ENCODE results near the gene ZNF605.
A peak's percentile ranks its signal among the peaks of the same experiment; 100 is the strongest.
"Not testable (repeated sequence)": the region's sequence is repeated elsewhere in the genome, so short reads cannot be mapped to it uniquely, and the experiment has no call there.

The ZNF605 gene

DNA sequence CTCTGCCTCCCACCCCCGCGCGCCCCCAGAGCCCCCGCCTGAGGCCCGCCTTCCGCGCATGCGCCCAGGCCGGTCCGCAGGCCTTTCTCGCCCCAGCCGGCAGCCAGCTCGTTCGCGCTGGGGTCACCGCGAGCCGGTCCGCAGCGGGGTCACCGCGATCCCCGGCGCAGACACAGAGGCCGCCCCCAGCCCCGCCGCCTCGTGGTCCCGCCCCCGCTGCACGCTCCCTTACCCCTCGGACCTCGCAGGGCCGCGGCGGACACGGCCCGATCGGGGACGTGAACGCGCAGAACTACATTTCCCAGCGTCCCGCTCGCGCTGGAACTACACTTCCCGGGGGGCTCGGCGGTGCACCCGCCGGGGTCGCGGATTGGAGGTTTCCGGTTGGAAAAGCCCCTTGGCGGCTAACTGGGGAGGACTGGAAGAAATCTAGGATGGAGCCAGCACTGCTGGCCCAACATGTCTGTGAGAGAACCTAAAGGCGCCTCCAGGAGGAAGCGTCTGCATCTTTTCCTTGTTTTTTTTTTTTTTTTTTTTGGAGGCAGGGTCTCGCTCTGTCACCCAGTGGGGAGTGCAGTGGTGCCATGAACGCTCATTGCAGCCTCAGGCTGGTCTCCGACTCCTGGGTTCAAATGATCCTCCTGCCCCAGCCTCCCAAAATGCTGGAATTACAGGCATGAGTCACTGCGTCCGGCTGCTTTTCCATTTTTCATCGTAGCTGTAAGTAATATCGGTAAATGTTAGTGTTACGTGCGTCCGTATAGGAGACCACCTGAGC, at the start of gene ZNF605:
Gene ZNF605 (minus strand): TSS at position 296 of the 778 bp plus-strand sequence. CDS start 10,671 bp downstream, outside the sequence.
- peak; percentile 68 for DNase-seq (ENCODE audit: low read depth)

DNA sequence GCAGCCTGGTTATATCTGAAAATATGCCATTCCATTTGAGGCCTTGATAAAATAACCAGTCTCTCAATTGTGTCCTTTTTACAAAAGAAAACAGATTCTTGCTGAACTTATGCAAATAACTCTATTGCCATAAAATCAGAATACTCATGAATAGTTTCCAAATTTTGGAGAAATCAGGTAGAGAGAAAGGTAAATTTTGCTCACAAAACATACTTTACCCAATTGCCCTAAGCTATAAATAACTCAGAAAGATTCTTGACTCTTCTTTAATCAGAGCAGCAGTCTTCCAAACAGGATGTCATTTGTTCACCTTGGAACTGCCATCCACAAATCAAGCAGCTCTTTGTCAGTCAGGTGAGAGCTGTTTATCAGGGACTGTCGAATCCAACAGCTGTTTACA, 42.6 kb upstream of the ZNF605 start:
- DNase-seq (ENCODE audit: low read depth): no peak

DNA sequence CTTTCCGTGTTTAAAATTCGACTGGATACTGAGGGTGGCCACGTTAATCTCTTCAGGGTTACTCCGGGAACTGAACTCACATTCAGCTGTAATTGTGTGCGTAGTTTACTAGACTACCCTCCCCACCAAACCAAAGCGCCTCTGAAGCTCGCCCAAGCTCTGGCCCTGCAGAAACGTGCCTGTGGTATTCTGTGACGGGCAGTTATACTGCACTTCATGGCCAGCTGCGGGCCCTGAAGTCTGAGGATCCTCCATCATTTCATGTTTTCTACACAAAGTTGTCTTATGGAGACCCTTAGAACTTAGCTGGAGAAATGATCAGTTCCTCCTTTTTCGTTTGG, 30.7 kb upstream of the ZNF605 start:
- no peak for DNase-seq (ENCODE audit: low read depth)

DNA sequence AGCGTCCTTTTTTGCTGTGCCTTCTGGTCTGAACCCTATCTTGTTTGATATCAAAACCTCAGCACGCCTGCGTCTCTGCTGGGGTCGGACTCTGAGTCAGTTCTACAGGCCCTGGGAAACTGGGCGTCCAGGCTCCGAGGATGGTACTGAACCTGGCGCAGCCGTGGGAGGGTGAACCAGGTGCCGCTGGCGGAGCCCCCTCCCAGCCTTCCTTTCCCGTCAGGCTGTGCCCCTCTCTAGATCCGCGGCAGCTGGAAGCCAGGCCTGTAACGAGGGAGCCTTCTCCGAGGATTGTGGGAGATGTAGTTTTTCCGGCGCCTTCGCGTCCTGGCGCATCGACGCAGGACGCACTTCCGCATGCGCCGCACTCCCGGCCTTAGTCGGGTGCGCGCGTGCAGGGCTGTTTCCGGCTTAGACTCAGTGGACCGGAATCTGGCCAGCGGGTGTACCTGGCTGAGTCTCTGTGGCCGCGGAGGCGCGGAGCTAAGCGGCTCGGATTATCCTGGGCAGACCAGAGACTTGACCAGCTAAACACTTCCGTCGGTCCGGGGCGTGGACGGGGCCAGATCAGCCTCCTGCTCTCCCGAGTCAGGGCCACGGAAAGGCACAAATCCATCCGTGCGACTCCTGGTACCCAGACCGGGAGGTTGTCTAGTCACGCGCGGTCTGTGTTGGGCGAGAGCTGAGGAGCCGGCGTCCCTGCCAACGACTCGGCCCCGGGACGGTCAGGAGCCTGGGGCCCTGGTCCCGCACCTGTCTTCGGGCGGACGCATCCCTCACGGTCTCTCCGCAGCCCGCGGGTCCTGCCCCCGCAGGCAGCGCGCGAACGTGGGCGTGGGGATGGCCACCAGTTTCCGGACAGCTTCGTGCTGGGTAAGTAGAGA, 30.1 kb upstream of the ZNF605 start, which contains the start of gene ZNF26:
Gene ZNF26 (plus strand): TSS at position 367 of the 884 bp plus-strand sequence. CDS start 474 bp downstream, at position 841.
- peak; percentile 77 for DNase-seq (ENCODE audit: low read depth)

DNA sequence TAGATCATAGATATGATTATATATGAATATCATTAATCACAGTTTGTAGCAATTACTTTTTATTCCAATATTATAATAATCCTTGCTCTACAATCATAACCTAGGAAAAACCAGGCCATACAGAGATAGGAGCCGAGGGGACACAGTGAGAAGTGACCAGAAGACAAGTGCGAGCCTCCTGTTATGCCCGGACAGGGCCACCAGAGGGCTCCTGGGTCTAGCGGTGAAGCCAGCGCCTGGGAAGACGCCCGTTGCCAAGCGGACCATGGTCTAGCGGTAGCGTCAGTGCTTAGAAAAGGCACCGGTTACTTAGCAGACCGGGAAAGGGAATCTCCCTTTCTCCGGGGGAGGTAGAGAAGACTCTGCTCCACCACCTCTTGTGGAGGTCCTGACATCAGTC, 20.8 kb upstream of the ZNF605 start:
- DNase-seq (ENCODE audit: low read depth): not testable (repeated sequence)

DNA sequence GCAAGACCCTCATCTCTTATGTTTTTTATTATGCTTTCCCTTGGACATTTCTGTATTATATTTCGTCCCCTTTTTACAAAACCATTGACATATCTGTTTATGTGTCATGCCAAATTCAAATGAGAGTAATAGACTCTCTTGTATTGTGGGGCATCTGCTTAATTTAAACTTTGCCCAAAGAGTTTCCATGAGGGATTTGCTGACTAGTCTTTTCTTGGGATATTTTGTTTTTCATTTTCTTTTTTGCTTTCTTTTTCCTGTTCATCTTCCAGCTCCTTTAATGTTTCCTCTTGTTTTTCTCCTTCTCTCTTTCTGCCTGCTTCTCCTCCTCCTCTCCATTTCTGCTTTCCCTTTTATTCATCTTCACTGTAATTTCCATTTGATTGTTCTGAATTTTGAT, 16.3 kb upstream of the ZNF605 start:
- no peak for DNase-seq (ENCODE audit: low read depth)

DNA sequence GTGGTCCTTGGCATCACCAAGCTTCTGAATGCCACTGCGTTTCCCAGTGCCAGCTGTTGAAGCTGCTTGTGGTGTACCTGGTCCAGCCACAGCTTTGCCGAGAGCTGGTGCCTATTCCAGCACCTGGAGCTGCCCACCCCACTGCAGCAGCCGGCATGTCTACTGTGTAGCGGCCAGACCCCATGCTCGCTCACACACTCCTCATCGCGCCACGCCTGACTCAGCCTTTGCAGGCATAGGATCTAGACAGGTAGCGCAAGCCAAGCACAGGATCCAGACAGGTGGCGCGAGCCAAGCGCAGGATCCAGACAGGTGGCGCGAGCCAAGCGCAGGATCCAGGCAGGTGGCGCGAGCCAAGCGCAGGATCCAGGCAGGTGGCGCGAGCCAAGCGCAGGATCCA, 11.6 kb upstream of the ZNF605 start:
- DNase-seq (ENCODE audit: low read depth): no peak

DNA sequence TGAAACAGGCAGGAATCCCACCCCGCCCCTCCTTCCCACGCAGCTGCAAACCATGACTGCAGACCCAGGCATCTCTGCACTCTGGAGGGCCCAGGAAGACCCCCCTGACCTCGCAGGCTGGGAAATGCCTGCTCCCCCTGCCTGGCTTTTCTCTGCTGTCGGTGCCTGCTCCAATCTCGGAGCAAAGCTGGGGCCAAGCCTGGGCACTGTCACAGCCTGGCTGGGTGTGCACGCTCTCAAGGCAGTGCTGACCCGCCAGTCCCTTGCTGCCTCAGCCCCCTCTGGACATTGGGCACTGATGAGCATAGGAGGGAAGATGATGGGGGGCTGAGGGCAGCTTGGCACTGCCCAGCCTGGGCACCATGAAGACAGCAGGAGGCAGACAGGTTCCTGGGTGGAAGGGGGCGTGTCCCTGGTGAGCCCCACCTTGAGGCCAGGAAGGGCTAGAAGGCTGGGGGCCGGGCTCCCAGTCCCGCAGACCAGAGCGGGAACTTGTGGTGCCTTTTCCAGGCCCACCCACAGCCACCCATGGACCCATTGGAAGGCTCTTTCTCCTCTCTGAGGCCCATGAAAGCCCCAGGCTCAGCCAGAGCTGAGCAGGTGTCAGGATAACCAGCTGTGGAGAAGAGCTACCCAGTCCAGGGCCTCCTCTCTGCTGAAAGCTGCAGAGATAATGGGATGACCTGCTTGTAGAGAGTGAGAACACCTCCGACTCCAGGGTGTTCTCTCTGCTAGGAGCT, 10.7 kb upstream of the ZNF605 start:
- DNase-seq (ENCODE audit: low read depth): no peak

DNA sequence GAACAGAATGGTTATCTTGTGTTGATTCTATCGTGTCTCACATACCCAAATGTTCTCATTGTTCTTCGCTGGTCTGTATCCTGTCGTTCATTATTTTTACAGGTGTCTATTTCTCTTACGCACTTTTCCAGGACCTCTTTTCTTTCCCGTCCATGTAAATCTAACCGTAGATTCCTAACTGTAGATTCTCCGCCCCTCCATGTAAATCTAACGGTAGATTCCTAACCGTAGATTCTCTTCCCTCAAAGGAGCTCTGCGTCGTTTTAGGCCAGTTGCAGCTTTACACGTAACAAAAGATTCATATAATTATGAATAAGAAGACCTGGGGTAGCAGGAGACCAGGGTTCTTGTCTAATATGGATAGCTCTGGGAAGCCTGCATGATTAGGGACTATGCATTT, 9.7 kb upstream of the ZNF605 start:
- no peak for DNase-seq (ENCODE audit: low read depth)

DNA sequence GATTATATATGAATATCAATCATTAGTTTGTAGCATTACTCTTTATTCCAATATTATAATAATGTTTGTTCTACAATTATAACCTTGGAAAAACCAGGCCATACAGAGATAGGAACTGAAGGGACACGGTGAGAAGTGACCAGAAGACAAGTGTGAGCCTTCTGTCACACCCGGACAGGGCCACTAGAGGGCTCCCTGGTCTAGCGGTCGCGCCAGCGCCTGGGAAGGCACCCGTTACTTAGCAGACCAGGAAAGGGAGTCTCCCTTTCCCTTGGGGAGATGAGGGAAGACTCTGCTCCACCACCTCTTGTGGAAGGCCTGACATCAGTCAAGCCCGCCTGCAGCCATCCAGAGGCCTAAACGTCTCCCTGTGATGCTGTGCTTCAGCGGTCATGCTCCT, 7.8 kb upstream of the ZNF605 start:
- DNase-seq (ENCODE audit: low read depth): not testable (repeated sequence)

DNA sequence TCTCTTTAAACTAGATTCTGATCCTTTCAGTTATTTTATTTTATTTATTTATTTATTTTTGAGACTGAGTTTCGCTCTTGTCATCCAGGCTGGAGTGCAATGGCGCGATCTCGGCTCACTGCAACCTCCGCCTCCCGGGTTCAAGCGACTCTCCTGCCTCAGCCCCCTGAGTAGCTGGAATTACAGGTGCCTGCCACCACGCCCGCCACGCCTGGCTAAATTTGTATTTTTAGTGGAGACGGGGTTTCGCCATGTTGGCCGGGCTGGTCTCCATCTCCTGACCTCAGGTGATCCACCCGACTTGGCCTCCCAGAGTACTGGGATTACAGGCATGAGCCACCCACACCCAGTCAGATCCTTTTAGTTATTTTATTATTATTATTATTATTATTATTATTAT, 5.7 kb upstream of the ZNF605 start:
- not testable (repeated sequence) for DNase-seq (ENCODE audit: low read depth)

DNA sequence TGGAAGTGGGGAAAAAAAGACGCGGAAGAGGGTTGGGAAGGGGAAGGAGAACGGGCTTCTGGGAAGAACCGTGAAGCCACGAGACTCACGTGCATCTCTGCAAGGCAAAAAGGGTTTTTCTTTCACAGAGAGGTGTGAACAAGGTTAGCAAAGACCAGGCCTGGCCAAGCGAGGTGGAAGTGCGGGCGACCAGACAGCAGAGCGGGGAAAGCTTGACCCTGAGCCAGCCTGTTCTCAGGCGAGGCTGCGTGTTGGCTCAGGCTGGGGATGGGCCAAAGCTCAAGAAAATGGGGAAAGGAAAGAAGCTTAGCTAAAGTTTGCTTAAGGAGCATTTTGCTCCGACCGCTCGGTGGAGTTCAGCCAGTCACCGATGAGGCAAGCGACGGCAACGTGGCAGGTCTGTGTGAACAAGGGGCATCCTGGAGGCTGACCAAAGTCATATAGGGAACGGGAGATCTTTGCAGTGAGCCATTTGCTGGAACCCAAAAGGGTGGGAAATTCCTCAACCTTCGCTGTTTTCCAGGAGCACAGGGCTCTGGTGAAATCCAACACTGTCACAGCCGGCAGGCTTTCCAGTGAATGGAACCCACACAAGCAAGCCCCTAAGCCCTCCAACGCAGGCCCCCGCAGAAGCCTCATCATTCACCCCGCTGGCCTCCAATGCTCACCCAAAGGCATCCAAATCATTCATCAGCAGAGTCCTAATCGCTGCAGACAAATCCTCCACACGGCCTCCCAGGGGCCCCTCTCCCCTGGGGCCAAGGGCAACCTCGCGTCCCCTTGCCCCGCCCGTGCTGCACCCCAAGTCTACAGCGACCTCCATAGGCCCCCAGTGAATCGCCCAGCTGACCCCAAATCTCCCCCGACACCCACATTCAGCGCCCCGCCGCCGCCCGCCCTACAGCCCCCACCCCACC, 754 bp downstream of the ZNF605 start:
- DNase-seq (ENCODE audit: low read depth): no peak

DNA sequence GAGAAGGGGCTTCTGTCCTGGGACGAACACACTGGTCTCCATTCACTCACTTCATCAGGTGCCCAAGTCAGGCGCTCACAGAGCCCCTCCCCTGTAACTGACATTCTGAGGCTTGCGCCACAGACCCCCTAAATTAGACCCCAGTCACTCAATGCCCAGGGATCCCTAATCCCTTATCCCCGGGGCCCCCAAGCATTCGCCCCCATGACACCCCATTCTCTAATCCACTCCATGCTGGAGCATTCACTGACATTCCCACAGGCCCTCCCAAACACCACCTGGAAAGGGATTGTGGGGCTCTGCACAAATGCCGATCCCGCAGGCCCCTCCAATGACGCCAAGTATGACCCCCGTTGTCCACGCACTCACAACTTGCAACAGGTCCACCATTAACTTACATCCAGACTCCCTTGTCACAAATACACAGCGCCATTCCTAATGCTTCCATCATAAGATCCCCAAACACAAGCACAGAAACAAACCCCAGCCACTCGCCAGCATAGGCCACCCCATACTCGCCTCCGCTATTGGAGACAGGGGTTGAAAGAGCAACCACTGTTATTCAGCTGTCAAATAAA, 1.5 kb downstream of the ZNF605 start:
- DNase-seq (ENCODE audit: low read depth): no peak

DNA sequence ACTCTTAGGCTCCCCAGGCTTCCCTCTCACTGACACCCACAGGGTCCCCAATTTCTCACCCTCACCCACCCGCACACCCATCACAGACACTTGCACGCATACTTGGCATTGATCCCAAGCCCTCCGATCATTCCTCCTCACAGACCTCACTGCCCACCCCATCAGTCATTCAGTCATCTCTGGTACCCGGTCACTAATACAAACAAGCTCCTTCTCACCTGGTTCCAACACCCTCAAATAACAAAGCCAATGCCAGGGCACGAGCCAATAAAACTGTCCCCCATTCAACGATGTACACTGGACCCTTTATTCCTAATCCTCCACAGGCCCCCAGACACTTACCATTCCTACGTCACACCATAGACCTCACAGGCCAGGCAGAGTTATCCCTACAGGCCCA, 2.3 kb downstream of the ZNF605 start:
- DNase-seq (ENCODE audit: low read depth): no peak

DNA sequence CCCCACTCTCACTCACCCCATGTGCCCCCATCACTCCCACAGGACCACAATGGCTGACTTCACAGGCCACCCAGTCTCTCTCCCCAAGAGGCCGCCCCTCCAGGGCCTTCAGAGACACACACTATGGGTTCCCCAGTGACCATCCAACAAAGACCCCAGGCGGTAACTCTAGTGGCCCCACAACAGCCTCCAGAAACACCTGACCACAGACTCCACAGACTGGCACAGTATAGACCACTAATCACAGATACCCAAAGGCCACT, 3.0 kb downstream of the ZNF605 start:
- no peak for DNase-seq (ENCODE audit: low read depth)

DNA sequence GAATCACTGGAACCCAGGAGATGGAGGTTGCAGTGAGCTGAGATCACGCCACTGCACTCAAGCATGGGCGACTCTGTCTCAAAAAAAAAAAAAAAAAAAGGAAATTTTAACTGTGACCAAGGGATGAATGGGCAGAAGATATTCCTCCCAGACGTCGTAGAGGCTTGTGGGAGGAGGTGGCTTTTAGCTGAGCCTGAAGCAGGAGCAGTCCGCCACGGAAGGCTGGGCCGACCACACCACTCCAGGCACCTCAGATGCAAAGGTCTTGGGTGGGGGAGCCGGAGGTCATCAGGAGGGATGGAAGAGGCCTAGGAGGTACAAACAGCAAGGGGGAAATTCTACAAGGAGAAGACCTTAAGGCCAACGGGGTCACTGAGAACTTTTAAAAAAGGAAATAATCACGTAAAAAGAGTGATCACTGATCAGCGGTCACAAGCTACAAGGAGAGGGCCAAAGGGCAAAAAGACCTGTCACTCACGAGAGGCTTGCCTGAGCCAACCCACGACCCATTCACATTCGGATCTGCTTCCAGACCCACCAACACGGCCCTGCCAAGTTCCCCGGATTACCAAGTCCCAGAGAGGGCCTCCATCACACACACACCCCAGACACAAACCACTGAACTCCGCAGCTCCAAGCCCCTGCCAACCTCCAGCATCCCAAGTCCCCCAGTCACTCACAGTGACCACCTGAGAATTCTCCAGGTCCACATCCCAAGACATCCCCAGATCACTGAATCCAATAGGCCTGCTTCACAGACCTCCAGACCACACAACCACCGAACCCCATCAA, 3.5 kb downstream of the ZNF605 start:
- no peak for DNase-seq (ENCODE audit: low read depth)

DNA sequence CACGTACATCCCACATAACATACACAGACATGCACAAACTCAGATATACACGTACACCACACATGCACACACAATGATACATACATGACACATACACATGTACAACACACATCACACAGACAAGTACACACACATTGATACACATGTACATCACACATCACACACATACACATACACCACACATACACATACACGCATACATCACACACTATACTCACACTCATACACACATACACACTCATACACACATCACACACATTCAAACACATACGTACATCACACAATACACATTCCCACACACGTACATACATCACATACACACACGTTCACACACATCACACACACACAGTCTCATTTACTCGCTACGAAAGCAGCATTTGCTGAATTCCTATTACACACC, 4.5 kb downstream of the ZNF605 start:
- no peak for DNase-seq (ENCODE audit: low read depth)

DNA sequence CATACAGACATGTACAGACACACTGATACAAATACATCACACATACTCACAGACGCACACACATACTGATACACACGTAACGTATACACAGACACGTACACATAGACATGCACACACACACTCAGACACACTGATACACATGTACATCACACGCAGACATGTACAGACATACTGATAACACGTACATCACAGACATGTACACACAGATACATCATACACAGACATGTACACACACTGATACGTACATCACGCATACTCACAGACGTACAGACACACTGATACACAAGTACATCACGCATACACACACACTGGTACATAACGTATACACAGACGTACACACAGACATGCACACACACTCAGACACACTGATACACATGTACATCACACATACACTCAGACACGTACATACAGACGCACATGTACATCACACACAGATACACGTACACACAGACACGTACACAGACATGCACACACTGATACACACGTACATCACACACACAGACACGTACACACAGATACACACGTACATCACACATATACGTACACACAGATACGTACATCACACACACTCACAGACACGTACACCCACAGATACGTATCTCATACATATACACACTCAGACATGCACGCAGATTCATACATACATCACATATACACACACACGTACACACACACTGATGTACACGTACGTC, 5.1 kb downstream of the ZNF605 start:
- no peak for DNase-seq (ENCODE audit: low read depth)

DNA sequence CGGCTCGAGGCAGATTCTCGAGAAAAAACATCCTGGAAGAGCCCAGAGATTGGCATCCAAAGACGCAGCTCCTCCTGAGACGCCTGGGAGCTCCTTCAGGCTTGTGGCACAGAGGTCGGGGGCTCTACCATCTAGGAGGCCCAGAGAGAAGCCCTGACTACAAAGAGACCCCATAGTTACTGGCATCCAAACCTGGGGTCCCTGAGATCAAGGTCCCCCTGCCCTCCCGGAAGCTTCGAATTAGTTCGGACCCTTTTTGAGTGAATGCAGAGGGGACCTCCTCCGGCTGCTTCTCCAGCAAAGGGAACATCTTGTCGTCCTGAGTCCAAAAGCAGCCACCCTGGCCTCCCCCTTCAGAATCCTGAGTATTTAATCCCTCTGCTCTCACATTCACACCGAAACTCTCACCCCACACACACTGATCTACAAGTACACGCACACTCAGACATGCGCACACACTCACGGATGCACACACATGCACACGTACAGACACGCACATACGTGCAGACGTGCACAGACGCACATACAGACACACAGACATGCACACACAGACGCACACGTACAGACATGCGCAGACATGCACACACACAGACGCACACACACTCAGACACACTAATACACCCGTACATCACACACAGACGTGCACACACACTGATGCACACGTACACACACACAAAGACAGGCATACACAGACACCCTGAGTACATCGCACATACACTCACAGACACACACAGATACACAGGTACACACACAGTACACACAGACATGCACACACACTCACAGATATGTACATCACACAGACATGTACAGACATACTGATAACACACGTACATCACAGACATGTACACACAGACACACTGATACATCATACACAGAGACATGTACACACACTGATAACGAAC, 5.9 kb downstream of the ZNF605 start:
- DNase-seq (ENCODE audit: low read depth): no peak
